ENCODE results near the gene DLG2. TPM values are rescaled to one million over a fixed set of nuclear protein-coding genes. Genes with fewer than 3 reads are reported as not detected.

The DLG2 gene
- polyA plus RNA-seq, 1 donor: 8.1 TPM

DNA sequence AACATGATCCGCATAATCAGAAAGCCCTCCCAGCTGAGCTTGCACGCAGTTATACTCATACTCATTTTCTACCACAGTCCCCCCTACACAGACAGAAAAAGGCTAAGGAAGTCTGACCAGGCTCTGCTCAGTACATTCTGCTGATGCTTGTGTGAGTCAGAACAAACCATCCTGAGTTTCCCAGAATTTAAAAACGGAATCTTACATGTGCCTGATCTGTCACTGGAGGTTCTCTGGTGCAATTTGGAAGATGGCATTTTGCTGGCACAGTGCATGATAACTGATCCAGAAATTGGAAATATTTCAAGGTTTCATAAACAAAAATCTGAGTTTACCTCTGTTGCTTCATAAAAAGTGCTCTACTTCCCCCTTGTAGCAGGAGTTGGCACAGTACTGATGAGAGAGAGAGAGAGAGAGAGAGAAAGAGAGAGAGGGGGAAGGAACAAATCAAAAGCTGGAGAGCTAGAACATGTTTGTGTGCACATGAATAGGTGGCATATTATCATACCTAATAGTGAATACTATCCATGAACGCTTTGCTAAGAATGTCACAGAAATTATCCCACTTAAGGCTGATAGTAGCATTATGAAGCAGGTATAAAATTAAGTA lies 1085.3 kb downstream of the DLG2 start:
- Histone ChIP-seq H3K4me1 (ENCODE audit: control insufficient read depth, insufficient read depth, low read length) (no peaks in the 10 kb centered on the region), H3K4me3 (ENCODE audit: low read length) (no peak overlapping the region), H3K9me3 (ENCODE audit: control insufficient read depth, low read depth, low read length) (no peaks in the 10 kb centered on the region), H3K27me3 (ENCODE audit: control insufficient read depth, insufficient read depth, low read length) (no peaks in the 10 kb centered on the region), H3K27ac (ENCODE audit: low read length) (no peak overlapping the region), H3K36me3 (ENCODE audit: control insufficient read depth, insufficient read depth, low read length) (no peaks in the 10 kb centered on the region)
- 100% methylated on average over 1 of the region's 4 CpGs for WGBS (ENCODE audit: insufficient coverage, low lambda C conversion rate)
- DNase-seq: no peak

GRCh38 chr11:84536456-84536855 lies 1090.7 kb downstream of the DLG2 start:
- no peaks in the 10 kb centered on the region for H3K9me3 ChIP-seq (ENCODE audit: control insufficient read depth, low read depth, low read length)
- DNase-seq: no peak
- no peaks in the 10 kb centered on the region for H3K4me1 ChIP-seq (ENCODE audit: control insufficient read depth, insufficient read depth, low read length)
- H3K4me3 ChIP-seq (ENCODE audit: low read length): no peak overlapping the region
- H3K36me3 ChIP-seq (ENCODE audit: control insufficient read depth, insufficient read depth, low read length): no peaks in the 10 kb centered on the region
- WGBS (ENCODE audit: insufficient coverage, low lambda C conversion rate): no CpG with 5 or more reads among the region's 3 CpGs
- no peak overlapping the region for H3K27ac ChIP-seq (ENCODE audit: low read length)
- no peaks in the 10 kb centered on the region for H3K27me3 ChIP-seq (ENCODE audit: control insufficient read depth, insufficient read depth, low read length)

- no peak overlapping the region for H3K27ac ChIP-seq (ENCODE audit: low read length)
- no peak overlapping the region for H3K4me3 ChIP-seq (ENCODE audit: low read length)
- no CpG with 5 or more reads among the region's 4 CpGs for WGBS (ENCODE audit: insufficient coverage, low lambda C conversion rate)
- H3K36me3 ChIP-seq (ENCODE audit: control insufficient read depth, insufficient read depth, low read length): no peaks in the 10 kb centered on the region
- H3K9me3 ChIP-seq (ENCODE audit: control insufficient read depth, low read depth, low read length): no peaks in the 10 kb centered on the region
- no peaks in the 10 kb centered on the region for H3K4me1 ChIP-seq (ENCODE audit: control insufficient read depth, insufficient read depth, low read length)
- DNase-seq: no peak
- no peaks in the 10 kb centered on the region for H3K27me3 ChIP-seq (ENCODE audit: control insufficient read depth, insufficient read depth, low read length)
Measured at GRCh38 chr11:84532364-84532763, 1094.8 kb downstream of the DLG2 start.

DNA sequence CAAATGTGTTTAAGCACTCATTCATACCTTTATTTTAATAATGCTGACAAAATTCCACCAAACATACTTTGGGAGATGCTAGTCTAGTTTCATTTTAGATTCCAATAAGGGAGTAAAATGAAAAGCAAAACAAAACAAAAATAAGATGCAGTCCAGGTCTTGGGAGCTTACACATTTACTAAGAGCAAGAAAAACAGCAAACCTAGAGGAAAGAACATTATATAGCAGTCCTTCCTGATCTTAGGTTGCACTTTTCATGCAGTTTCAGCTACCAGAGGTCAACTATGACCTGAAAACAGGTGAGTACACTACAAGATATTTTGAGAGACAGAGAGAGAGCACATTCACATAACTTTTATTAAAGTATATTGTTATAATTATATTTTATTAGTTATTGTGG lies 1100.9 kb downstream of the DLG2 start:
- Histone ChIP-seq H3K4me1 (ENCODE audit: control insufficient read depth, insufficient read depth, low read length) (no peaks in the 10 kb centered on the region), H3K9me3 (ENCODE audit: control insufficient read depth, low read depth, low read length) (no peaks in the 10 kb centered on the region), H3K4me3 (ENCODE audit: low read length) (no peak overlapping the region), H3K27me3 (ENCODE audit: control insufficient read depth, insufficient read depth, low read length) (no peaks in the 10 kb centered on the region), H3K36me3 (ENCODE audit: control insufficient read depth, insufficient read depth, low read length) (no peaks in the 10 kb centered on the region), H3K27ac (ENCODE audit: low read length) (no peak overlapping the region)
- DNase-seq: no peak

DNA sequence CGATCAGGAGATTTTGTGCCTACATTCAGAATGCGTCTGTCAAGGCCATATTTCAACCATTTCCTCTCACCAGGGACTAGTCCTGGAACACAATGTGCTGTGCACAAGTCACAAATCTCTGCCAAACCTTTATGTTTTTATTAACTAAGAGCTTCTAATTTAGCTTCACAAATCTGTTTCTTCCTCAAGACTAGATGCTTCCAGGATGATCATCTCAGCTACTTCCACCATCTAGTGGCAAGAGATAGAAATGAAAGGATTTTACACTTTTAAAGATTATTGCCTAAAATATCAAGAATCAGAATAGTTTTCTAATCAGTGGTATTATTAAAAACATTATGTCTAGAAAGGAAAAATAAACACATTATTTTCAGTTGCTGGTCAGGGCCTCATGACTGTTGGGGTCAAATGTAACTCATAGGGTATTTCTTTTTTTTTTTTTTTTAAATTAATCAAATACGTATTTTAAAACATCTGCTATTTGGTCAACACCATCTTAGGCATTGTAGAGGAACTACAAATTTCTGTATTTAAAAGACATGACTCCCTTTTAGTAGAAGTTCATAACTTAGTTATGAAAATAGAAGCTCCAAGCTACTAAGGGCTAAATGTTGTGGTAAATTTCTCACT lies 1102.6 kb downstream of the DLG2 start:
- Histone ChIP-seq H3K4me1 (ENCODE audit: control insufficient read depth, insufficient read depth, low read length) (no peaks in the 10 kb centered on the region), H3K27me3 (ENCODE audit: control insufficient read depth, insufficient read depth, low read length) (no peaks in the 10 kb centered on the region), H3K27ac (ENCODE audit: low read length) (no peak overlapping the region), H3K4me3 (ENCODE audit: low read length) (no peak overlapping the region), H3K9me3 (ENCODE audit: control insufficient read depth, low read depth, low read length) (no peaks in the 10 kb centered on the region), H3K36me3 (ENCODE audit: control insufficient read depth, insufficient read depth, low read length) (no peaks in the 10 kb centered on the region)
- no CpG with 5 or more reads among the region's 3 CpGs for WGBS (ENCODE audit: insufficient coverage, low lambda C conversion rate)
- DNase-seq: no peak

DNA sequence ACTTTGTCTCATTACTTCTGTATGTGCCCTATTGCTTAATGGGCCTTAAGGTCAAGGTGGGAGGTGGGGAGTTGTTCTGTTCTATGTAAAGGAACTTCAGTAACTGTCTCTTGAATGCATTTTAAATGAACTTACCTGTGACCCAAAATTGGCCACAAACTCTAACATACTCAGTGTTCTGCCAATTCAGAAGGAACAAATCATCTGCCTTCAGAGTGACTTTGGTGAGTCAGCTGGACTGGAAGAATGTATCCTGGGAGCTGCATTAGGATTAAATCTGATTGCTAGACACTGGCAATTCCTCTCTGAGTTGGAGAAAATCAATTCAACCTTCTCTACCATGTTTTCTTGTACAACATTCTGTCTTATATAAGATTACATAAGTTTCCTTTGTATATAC lies 1104.8 kb downstream of the DLG2 start:
- H3K36me3 ChIP-seq (ENCODE audit: control insufficient read depth, insufficient read depth, low read length): no peaks in the 10 kb centered on the region
- no peaks in the 10 kb centered on the region for H3K9me3 ChIP-seq (ENCODE audit: control insufficient read depth, low read depth, low read length)
- H3K4me3 ChIP-seq (ENCODE audit: low read length): no peak overlapping the region
- H3K27ac ChIP-seq (ENCODE audit: low read length): no peak overlapping the region
- no peak for DNase-seq
- no peaks in the 10 kb centered on the region for H3K27me3 ChIP-seq (ENCODE audit: control insufficient read depth, insufficient read depth, low read length)
- H3K4me1 ChIP-seq (ENCODE audit: control insufficient read depth, insufficient read depth, low read length): no peaks in the 10 kb centered on the region

DNA sequence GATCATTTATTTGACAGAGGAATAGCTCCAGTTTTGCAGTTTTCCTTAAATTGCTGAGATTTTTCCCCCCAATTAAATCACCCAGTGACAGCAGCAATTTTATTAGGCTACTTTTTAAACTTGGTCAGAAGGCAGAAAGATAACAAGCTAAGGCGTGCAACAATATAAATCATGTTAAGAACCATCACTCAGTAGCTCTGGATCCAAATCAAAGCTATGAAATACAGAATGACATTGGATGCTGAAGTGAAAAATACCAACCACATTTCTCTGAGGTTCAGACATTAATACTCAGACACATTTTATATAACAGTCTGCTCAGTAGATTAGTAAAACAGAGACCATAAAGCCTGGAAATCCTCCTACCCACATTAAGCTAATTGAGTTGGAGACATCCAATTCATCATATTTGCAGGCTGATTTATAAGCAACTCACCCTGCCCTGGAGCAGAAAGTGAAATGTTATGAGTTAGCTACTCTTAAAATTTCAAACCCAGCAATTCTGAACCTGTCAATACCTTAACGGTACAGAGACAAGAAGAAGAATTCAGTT lies 1108.4 kb downstream of the DLG2 start:
- no peak overlapping the region for H3K27ac ChIP-seq (ENCODE audit: low read length)
- H3K9me3 ChIP-seq (ENCODE audit: control insufficient read depth, low read depth, low read length): no peaks in the 10 kb centered on the region
- WGBS (ENCODE audit: insufficient coverage, low lambda C conversion rate): 92% methylated on average over 2 of the region's 2 CpGs
- H3K27me3 ChIP-seq (ENCODE audit: control insufficient read depth, insufficient read depth, low read length): no peaks in the 10 kb centered on the region
- no peak for DNase-seq
- H3K4me1 ChIP-seq (ENCODE audit: control insufficient read depth, insufficient read depth, low read length): no peaks in the 10 kb centered on the region
- no peak overlapping the region for H3K4me3 ChIP-seq (ENCODE audit: low read length)
- H3K36me3 ChIP-seq (ENCODE audit: control insufficient read depth, insufficient read depth, low read length): no peaks in the 10 kb centered on the region

GRCh38 chr11:84514436-84514835 lies 1112.7 kb downstream of the DLG2 start:
- no peaks in the 10 kb centered on the region for H3K4me1 ChIP-seq (ENCODE audit: control insufficient read depth, insufficient read depth, low read length)
- WGBS (ENCODE audit: insufficient coverage, low lambda C conversion rate): no CpG with 5 or more reads among the region's 1 CpG
- no peaks in the 10 kb centered on the region for H3K36me3 ChIP-seq (ENCODE audit: control insufficient read depth, insufficient read depth, low read length)
- no peaks in the 10 kb centered on the region for H3K27me3 ChIP-seq (ENCODE audit: control insufficient read depth, insufficient read depth, low read length)
- no peak overlapping the region for H3K27ac ChIP-seq (ENCODE audit: low read length)
- no peak for DNase-seq
- no peaks in the 10 kb centered on the region for H3K9me3 ChIP-seq (ENCODE audit: control insufficient read depth, low read depth, low read length)
- H3K4me3 ChIP-seq (ENCODE audit: low read length): no peak overlapping the region

DNA sequence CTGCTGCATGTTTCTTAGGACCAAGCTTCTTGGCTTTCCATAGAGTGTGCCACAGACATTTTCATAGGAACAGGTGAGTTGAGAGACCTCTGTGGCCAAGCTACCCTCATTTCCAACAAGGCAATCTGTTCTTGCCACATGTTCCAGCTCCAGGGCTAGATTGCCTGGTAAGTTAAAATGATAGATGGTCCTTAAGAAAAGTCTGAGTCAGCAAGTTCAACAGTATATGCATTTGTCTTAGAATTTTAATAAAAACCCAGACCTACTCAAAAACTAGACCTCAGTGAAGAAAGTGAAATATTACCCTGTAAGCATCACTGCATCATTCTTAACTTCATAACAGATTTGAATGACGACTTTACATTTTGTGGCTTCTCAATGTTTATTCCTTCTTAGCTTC lies 1123.6 kb downstream of the DLG2 start:
- Histone ChIP-seq H3K27me3 (ENCODE audit: control insufficient read depth, insufficient read depth, low read length) (no peaks in the 10 kb centered on the region), H3K27ac (ENCODE audit: low read length) (no peak overlapping the region), H3K36me3 (ENCODE audit: control insufficient read depth, insufficient read depth, low read length) (no peaks in the 10 kb centered on the region), H3K4me3 (ENCODE audit: low read length) (no peak overlapping the region), H3K4me1 (ENCODE audit: control insufficient read depth, insufficient read depth, low read length) (no peaks in the 10 kb centered on the region), H3K9me3 (ENCODE audit: control insufficient read depth, low read depth, low read length) (no peaks in the 10 kb centered on the region)
- DNase-seq: no peak
- no CpG with 5 or more reads among the region's 1 CpG for WGBS (ENCODE audit: insufficient coverage, low lambda C conversion rate)

- no peak for DNase-seq
- H3K9me3 ChIP-seq (ENCODE audit: control insufficient read depth, low read depth, low read length): no peaks in the 10 kb centered on the region
- no peak overlapping the region for H3K27ac ChIP-seq (ENCODE audit: low read length)
- no peaks in the 10 kb centered on the region for H3K36me3 ChIP-seq (ENCODE audit: control insufficient read depth, insufficient read depth, low read length)
- H3K27me3 ChIP-seq (ENCODE audit: control insufficient read depth, insufficient read depth, low read length): no peaks in the 10 kb centered on the region
- H3K4me3 ChIP-seq (ENCODE audit: low read length): no peak overlapping the region
- no peaks in the 10 kb centered on the region for H3K4me1 ChIP-seq (ENCODE audit: control insufficient read depth, insufficient read depth, low read length)
Measured at GRCh38 chr11:84501750-84502149, 1125.4 kb downstream of the DLG2 start.

DNA sequence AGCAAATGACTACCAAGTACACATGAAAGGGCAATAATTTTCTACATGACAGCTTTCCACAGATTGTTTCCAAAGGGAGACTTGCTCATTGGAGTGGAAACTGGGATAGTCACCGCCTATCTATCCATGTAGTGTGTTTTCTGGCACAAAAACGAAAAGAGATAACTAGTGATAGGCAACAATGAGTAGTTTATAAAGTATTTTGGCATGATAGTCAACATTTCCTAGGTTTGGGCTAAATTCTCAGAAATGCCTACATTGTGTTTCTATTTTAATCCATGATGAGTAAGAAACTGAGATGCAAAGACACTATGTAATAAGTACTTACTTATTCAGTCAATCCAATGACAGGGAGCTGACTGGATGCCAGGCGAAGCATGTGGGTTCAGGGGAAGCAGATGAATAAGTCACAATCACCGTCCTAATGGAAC lies 1129.1 kb downstream of the DLG2 start:
- Histone ChIP-seq H3K4me3 (ENCODE audit: low read length) (no peak overlapping the region), H3K27me3 (ENCODE audit: control insufficient read depth, insufficient read depth, low read length) (no peaks in the 10 kb centered on the region), H3K36me3 (ENCODE audit: control insufficient read depth, insufficient read depth, low read length) (no peaks in the 10 kb centered on the region), H3K27ac (ENCODE audit: low read length) (no peak overlapping the region), H3K9me3 (ENCODE audit: control insufficient read depth, low read depth, low read length) (no peaks in the 10 kb centered on the region), H3K4me1 (ENCODE audit: control insufficient read depth, insufficient read depth, low read length) (no peaks in the 10 kb centered on the region)
- no peak for DNase-seq
- WGBS (ENCODE audit: insufficient coverage, low lambda C conversion rate): 100% methylated on average over 1 of the region's 4 CpGs
